Raji (cell line): ENCODE data around the gene AGPAT2.

Experiments used
- POLR2A ChIP-seq: IDR thresholded peaks from 2 replicates; pipeline ENCODE4 v1.6.1; 2011; ENCODE audit warnings: low read depth, low read length, control low read depth; ENCODE audit not compliant: insufficient read depth

AGPAT2 gene

DNA sequence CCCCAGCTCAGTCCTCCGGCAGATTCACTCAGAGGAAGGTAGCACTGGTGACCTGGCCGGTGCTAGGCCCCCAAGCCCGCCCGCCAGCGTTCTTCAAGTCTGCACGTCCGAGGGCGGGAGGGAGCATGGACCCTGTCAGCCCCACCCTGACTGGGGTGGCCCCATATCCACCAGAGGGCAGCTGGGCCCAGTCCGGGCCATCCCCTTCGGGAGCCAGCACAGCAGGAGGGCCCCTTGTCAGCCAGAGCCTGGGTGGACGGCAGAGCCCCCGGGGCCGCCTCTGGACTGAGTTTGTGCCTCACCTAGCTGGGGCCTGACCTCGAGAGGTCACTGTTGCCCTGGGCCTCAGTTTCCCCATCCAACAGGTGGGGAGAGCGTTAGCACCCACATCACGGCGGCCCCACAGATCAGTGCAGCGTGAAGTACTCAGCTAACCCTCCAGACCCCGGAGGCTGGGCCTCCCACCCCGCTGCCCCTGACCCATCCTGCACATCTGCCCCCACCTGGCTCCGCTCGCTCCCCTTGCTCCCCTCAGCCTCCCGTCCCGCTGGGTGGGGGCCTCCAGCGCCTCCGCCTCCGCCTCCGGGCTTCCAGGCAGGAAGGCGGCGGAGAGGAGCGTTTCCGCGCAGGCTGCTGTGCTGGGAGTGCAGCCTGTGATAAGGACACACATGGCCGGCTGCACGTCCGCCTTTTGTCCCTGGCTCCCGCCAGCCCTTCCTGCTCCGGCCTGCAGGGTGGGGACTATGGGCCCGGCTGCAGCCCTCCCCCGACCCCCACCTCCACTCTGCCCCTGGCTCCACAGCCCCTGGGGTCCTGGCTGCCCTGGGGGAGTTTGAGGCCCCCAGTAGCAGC, 41.1 kb downstream of the AGPAT2 start:
- no peak for TF ChIP-seq POLR2A

DNA sequence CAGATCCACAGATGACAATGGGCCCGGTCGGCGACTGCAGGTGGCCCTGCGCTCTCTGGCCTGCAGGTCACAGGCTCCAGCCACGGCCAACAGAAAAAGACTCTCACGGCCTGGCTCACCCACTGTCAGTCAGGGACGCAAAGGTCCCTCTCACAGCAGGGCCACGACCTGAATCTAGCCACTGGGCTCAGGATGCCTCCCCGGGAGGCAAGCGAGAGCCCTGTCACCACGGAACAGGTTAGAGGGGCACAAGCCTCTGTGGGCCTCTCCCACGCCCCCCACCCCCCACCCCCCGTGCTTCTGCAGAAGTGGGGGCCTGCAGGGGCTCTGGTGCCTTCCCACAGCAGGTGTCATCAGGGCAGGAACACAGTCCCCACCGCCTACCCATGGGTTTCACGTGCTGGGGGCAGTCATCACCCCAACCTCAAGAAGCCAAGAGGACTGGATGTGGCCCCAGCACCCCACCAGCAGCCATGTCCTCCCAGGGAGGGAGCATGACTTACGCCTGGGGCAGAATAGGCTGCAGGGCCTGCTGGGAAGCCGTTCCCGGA, 41.8 kb downstream of the AGPAT2 start:
- TF ChIP-seq POLR2A = no peak

GRCh38 chr9:136644593-136645351, 42.5 kb downstream of the AGPAT2 start:
- TF ChIP-seq POLR2A = no peak

- no peak for TF ChIP-seq POLR2A
Observed at GRCh38 chr9:136644343-136644592, 43.0 kb downstream of the AGPAT2 start.

GRCh38 chr9:136643596-136644342, 43.5 kb downstream of the AGPAT2 start:
- TF ChIP-seq POLR2A = no peak

GRCh38 chr9:136642439-136642921, 44.8 kb downstream of the AGPAT2 start:
- no peak for TF ChIP-seq POLR2A

DNA sequence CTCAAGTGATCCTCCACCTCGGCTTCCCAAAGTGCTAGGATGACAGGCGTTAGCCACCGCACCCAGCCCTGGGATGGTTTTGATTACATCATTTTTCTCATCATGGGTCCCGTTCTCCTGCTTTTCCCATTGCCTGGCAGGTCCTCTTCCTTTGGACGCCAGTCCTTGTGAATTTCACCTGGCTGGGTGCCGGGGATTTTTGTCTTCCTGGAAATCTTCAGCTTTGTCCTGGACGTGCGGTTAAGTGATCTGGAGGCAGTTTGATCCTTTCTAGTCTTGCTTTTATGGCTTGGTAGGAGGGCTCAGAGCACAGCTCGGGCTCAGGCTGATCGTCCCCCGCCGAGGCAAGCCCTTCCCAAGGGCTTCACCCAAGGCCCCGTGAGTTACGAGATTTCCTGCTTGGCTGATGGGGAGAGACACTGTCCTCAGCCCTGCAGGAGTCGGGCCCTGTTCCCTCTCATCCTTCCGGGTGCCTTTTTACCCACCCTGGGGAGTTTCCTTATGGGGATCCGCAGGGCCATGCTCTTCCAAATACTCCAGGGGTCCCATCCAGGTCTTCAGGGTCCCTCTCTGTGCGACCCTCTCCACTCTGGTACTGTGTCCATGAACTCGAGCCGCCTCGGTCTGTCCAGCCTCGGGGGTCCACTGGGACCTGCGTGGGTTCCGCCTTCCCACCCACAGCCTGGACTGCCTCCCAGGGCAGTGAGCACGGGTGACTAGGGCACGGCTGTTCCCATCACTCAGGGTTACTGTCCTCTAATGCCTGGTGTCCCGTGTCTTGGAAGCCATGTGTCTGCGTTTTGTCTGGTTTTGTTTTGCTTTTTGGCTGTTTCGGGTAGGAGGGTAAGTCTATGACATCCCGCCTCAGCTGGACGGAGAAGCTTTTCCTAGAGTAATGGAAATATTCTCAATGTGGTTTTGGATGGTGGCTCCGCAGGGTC, 46.8 kb downstream of the AGPAT2 start:
- TF ChIP-seq POLR2A = no peak

DNA sequence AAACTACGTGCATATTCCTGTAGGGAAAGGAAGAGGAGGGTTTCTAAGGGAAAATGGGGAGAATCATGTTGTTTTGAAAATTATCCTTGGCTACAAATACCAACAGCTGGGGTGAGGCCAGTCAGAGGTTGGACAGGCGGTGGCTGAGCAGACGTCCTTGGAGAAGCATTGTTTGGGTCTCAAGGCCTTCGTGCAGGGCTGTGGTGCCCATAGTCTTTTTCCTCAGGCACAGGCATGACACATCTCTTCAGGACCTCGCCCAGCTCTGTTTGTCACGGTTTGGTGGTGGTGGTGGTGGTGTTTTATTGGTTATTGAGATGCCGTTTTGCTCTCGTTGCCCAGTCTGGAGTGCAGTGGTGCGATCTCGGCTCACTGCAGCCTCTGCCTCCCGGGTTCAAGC, 52.4 kb downstream of the AGPAT2 start:
- no peak for TF ChIP-seq POLR2A

- no peak for TF ChIP-seq POLR2A
Observed at GRCh38 chr9:136631038-136632000, 55.9 kb downstream of the AGPAT2 start.

DNA sequence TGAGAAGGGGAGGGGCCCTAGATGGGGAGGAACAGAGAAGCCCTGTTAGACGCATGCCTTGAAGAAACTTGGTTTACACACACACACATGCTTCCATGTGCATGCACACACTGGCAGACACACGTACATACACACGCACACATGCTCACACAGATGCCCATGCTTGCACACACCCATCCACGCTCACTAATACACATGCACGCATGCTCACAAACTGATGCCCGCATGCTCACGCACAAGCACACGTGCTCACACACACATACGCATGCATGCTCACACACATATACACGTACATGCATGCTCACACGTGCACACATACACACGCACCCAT, 56.6 kb downstream of the AGPAT2 start:
- TF ChIP-seq POLR2A = no peak

DNA sequence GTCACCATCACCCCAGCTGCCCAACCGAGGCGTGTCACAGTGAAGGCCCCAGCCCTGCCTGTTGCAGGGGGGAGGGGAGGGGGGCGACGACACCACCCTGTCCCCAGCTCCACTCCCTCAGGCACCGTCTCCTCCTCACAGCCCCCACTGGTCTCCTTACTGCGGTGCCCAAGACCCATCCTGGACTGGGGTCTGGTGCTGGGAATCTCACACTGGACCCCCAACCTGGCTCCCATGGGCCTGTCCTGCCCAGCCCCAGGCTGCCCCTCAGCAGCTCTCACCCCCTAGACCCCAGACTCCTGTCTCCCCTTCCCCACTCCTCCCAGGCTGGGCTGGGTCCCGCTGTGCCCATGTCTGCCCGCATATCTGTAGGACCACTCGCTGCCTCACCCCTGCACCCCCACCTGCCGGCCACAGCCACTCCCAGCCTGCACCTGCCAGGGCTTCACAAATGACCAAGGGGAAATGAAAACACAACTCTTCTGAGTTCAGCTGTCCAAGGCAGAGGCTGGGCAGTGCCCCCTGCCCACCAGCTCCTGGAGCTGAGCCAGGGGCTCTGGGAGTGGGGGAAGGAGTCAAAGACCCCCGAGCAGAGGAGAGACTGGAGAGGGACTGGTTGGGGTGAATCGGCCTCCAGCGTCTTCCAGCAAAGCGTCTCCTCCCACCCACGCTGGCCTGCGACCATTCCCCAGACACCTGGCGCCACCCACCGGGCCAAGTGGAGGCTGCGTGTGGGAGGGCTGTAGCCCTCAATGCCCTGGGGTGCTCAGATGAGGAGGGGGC, 57.2 kb downstream of the AGPAT2 start:
- no peak for TF ChIP-seq POLR2A

DNA sequence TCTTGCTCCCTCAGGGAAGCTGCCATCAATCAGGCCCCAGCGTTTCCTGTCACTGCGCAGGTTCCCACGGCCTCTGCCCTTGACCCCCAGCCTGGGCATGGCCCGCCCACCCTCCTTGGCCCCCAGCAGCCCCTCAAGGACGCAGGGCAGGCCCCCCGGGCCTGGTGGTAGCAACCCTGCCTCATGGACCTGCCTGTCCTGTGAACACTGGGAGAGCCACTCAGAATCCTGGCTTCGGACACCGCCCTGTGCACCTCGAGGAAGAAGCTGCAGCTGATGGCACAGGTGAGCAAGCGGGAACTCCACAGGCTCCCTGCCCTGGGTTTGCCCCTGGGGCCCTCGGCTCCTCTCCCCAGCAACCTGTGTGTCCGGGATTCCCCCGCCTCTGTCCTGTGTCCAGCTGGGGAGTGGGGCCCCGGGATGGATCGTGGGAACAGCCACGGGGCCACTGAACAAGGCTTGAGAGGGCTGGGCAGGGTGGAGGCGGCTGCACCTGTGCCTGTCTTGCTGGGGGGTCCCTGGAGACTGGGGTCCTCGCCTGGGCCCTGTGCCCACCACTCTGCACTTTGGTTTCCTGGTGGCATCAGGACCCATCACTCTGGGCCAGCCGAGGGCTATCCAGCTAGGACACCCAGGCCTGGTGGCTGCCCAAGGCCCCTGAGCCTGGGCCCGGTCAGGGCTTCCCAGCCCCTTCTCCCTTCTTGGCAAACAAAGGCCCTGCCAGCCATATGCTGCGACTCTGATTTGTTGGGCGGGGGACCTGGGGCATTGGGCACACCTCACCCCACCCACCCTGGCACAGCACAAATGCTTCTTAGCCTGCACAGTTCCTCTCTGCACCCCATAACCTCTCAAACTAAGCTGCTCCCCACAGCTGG, 58.0 kb downstream of the AGPAT2 start:
- no peak for TF ChIP-seq POLR2A
